ENCODE data around the gene ARHGEF1. TPM values are rescaled to one million over a fixed set of nuclear protein-coding genes. Genes with fewer than 3 reads are reported as not detected.

Gene ARHGEF1
- total RNA-seq, 2 donors from 2014 or later: 89.9 to 116 TPM

DNA sequence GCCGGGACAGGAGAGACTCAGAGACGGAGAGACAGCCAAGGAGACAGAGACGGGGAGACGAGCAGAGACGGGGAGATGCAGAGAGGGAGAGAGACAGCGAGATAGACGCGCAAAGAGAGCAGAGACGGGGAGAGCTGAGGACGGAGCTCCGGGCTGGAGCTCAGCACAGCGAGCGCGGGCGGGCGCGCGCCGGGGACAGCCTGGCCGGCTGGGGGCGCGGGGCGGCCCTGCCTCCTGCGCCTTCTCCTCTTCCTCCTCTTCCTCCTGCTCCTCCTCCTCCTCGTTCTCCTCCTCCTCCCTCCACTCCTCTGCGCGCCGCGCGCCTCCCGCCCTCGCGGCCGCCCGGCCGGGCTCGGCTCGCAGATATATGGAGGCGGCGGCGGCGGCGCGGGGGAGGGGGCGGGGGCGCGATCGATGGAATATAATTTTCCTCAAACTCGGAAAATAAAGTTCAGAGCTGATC, 45.3 kb downstream of the ARHGEF1 start, which contains the start of gene ERFL:
ERFL (minus strand) TSS at position 229 of the 463 bp plus-strand sequence. CDS start 15,530 bp downstream, outside the sequence.
- H3K9me3 Mint-ChIP-seq: peaks cover 8% of the 10 kb centered on the region
- no peak within 1 kb of the TSS for H3K4me3 Mint-ChIP-seq
- H3K4me1 ChIP-seq (ENCODE audit: control insufficient read depth, insufficient read depth, low read length): no peaks in the 10 kb centered on the region
- no peak within 1 kb of the TSS for H3K9ac ChIP-seq (ENCODE audit: extremely low read depth, low read length, poor library complexity, severe bottlenecking)
- TF ChIP-seq, protein P1, sequence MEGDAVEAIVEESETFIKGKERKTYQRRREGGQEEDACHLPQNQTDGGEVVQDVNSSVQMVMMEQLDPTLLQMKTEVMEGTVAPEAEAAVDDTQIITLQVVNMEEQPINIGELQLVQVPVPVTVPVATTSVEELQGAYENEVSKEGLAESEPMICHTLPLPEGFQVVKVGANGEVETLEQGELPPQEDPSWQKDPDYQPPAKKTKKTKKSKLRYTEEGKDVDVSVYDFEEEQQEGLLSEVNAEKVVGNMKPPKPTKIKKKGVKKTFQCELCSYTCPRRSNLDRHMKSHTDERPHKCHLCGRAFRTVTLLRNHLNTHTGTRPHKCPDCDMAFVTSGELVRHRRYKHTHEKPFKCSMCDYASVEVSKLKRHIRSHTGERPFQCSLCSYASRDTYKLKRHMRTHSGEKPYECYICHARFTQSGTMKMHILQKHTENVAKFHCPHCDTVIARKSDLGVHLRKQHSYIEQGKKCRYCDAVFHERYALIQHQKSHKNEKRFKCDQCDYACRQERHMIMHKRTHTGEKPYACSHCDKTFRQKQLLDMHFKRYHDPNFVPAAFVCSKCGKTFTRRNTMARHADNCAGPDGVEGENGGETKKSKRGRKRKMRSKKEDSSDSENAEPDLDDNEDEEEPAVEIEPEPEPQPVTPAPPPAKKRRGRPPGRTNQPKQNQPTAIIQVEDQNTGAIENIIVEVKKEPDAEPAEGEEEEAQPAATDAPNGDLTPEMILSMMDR (conservative IDR thresholded peaks at IDR 0.05): no peak
- H3K4me1 Mint-ChIP-seq: peaks cover 20% of the 10 kb centered on the region
- H3K4me3 ChIP-seq (ENCODE audit: low read length): peak within 1 kb of the TSS; percentile 74
- peaks cover 53% of the 10 kb centered on the region for H3K27me3 Mint-ChIP-seq (ENCODE audit: insufficient read depth)
- WGBS, 2 experiments (ENCODE audit: insufficient coverage in 1 of 2, insufficient read length in 1 of 2): 0% methylated on average over 15 to 46 of the region's 49 CpGs
- peaks cover 5% of the 10 kb centered on the region for H3K9me3 ChIP-seq (ENCODE audit: control insufficient read depth, low read length)
- H3K27me3 ChIP-seq (ENCODE audit: control insufficient read depth, insufficient read depth, low read length, poor library complexity, severe bottlenecking): peaks cover 97% of the 10 kb centered on the region
- no peak within 1 kb of the TSS for H3K27ac ChIP-seq (ENCODE audit: low read depth, low read length)
- no peaks in the 10 kb centered on the region for H3K36me3 ChIP-seq (ENCODE audit: control insufficient read depth, insufficient read depth, low read length)
- H3K27ac Mint-ChIP-seq: no peak within 1 kb of the TSS
- DNase-seq: peak; percentile 64
- no peaks in the 10 kb centered on the region for H3K36me3 Mint-ChIP-seq (ENCODE audit: low read depth)

DNA sequence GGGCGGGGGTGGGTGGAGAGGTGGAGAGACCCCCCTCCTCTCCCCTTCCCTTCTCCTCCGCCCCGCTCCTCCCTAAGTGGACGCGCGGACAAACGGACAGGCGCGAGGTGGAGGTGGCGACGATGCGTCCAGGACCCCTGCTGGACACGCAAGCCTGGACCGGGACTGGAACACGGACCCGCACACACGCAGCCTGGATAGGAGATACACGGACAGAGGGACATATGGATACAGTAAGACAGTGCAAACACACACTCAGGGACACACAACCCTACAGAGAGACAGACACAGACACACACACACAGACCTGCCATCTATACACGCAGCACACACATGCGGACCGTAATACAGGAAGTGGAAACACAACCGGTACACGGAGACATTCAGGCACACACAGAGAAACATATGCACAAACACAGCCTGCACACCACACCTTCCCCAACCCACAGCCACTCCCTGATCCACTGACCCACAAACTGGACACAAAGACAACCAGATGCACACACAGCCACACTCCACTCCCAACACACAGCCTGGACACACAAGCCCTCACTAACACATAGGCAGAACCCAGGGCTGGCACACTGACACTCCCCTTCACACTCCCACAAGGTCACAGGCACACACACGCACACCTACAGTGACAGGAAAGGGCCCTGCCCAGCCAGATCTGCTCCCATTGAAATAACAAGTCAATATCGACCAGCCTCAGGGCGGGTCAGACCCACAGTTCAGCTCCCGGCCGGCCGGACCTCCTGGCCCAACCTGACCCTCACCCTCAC, 46.0 kb downstream of the ARHGEF1 start:
- TF ChIP-seq, protein P1 (conservative IDR thresholded peaks at IDR 0.05): no peak
- Histone ChIP-seq H3K9me3 (ENCODE audit: control insufficient read depth, low read length) (peaks cover 5% of the 10 kb centered on the region), H3K9ac (ENCODE audit: extremely low read depth, low read length, poor library complexity, severe bottlenecking) (no peak overlapping the region), H3K4me3 (ENCODE audit: low read length) (peak overlapping the region; percentile 11), H3K36me3 (ENCODE audit: control insufficient read depth, insufficient read depth, low read length) (no peaks in the 10 kb centered on the region), H3K4me1 (ENCODE audit: control insufficient read depth, insufficient read depth, low read length) (no peaks in the 10 kb centered on the region), H3K27me3 (ENCODE audit: control insufficient read depth, insufficient read depth, low read length, poor library complexity, severe bottlenecking) (peaks cover 99% of the 10 kb centered on the region), H3K27ac (ENCODE audit: low read depth, low read length) (no peak overlapping the region)
- WGBS, 2 experiments (ENCODE audit: insufficient coverage in 1 of 2, insufficient read length in 1 of 2): 2 to 9% methylated on average over 7 to 28 of the region's 29 CpGs
- H3K27me3 Mint-ChIP-seq (ENCODE audit: insufficient read depth): peaks cover 57% of the 10 kb centered on the region
- DNase-seq: peak; percentile 52
- H3K36me3 Mint-ChIP-seq (ENCODE audit: low read depth): no peaks in the 10 kb centered on the region
- H3K4me3 Mint-ChIP-seq: no peak overlapping the region
- H3K4me1 Mint-ChIP-seq: peaks cover 18% of the 10 kb centered on the region
- no peak overlapping the region for H3K27ac Mint-ChIP-seq
- H3K9me3 Mint-ChIP-seq: peaks cover 8% of the 10 kb centered on the region

DNA sequence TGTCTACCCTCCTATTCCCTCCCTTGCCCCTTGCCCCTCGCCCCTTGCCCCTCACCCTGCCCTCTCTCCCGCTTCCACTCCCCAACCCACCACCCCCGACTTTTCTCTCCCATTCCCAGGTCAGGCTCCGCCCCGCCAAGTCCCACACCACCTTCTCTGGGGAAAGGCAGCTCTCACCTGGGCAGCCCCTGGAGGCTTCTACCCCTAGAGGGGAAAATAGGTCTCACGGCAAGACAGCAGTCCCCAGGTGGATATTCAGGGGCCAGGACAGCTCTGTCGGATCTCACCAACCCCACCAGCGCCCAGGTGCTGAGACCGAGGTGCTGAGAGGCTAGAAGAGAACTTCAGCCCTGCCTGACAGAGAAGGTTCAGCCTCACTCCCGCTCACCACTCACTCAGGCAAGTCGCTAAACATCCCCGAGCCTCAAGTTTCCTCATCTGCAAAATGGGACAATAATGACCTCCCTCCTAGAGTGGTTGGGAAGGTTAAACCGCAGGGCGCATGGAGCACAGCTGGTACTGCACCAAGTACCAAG, 46.6 kb downstream of the ARHGEF1 start:
- H3K4me1 ChIP-seq (ENCODE audit: control insufficient read depth, insufficient read depth, low read length): no peaks in the 10 kb centered on the region
- Mint-ChIP-seq H3K27ac (no peak overlapping the region), H3K4me3 (no peak overlapping the region), H3K27me3 (ENCODE audit: insufficient read depth) (peaks cover 64% of the 10 kb centered on the region), H3K9me3 (peaks cover 8% of the 10 kb centered on the region), H3K36me3 (ENCODE audit: low read depth) (no peaks in the 10 kb centered on the region), H3K4me1 (peaks cover 18% of the 10 kb centered on the region)
- no peak overlapping the region for H3K9ac ChIP-seq (ENCODE audit: extremely low read depth, low read length, poor library complexity, severe bottlenecking)
- TF ChIP-seq, protein P1 (conservative IDR thresholded peaks at IDR 0.05): peak; percentile 29
- no peak overlapping the region for H3K27ac ChIP-seq (ENCODE audit: low read depth, low read length)
- no peak overlapping the region for H3K4me3 ChIP-seq (ENCODE audit: low read length)
- 18 to 26% methylated on average over 3 to 14 of the region's 14 CpGs for WGBS, 2 experiments (ENCODE audit: insufficient coverage in 1 of 2, insufficient read length in 1 of 2)
- DNase-seq: peak; percentile 75
- H3K36me3 ChIP-seq (ENCODE audit: control insufficient read depth, insufficient read depth, low read length): no peaks in the 10 kb centered on the region
- peaks cover 99% of the 10 kb centered on the region for H3K27me3 ChIP-seq (ENCODE audit: control insufficient read depth, insufficient read depth, low read length, poor library complexity, severe bottlenecking)
- peaks cover 5% of the 10 kb centered on the region for H3K9me3 ChIP-seq (ENCODE audit: control insufficient read depth, low read length)
